Cardiac muscle cell (in vitro differentiated cells and primary cell): Measurements from ENCODE around the gene MGLL. TPM values are rescaled to one million over a fixed set of nuclear protein-coding genes. Genes with fewer than 3 reads are reported as not detected.

Experiments
- DNase-seq, 2 donors: peaks; one replicate each; pipeline versions ENCODE4 v3.0.0 to v3.0.0-alpha.2; 2010 to 2017; ENCODE audit warnings: low read depth in 1 of 2, low spot score in 1 of 2
- H3K27ac ChIP-seq: fragments of 200-600 bp; sonication (generic); 2 replicates; pipeline ENCODE4 v1.5.1; 2016
- H3K27me3 ChIP-seq: fragments of 200-600 bp; sonication (generic); 2 replicates; pipeline ENCODE4 v1.6.0; 2016; ENCODE audit warnings: control low read depth
- H3K36me3 ChIP-seq: fragments of 200-600 bp; sonication (generic); 2 replicates; pipeline ENCODE4 v1.5.1; 2016; ENCODE audit warnings: control low read depth
- H3K4me1 ChIP-seq: fragments of 200-600 bp; sonication (generic); 2 replicates; pipeline ENCODE4 v1.8.1; 2017; ENCODE audit warnings: low read depth, mild to moderate bottlenecking, mixed run types
- H3K4me3 ChIP-seq: fragments of 200-600 bp; sonication (generic); 2 replicates; pipeline ENCODE4 v1.5.1; 2016; ENCODE audit warnings: mild to moderate bottlenecking
- H3K9me3 ChIP-seq: fragments of 200-600 bp; sonication (generic); 2 replicates; pipeline ENCODE4 v1.5.1; 2017; ENCODE audit warnings: low read depth, mild to moderate bottlenecking, control low read depth
- polyA plus RNA-seq: library from polyadenylated mRNA; unstranded; fragments of >200 nt; fragmentation: Nextera tagmentation; extraction: Ambion mirVana; gene quantifications from 2 replicates; pipeline ENCODE4 v1.2.1, GENCODE V29; 2016
- total RNA-seq: library from RNA; depleted of rRNA; stranded (reverse); fragments of >200 nt; gene quantifications from 2 replicates; pipeline ENCODE4 v1.2.3, GENCODE V29; 2016
- TF ChIP-seq, protein P1 (sequence below): IDR thresholded peaks from 2 replicates; pipeline ENCODE4 v1.5.1; 2012; ENCODE audit warnings: low read depth, mild to moderate bottlenecking, low read length

MGLL gene
- 1.0 and 1.1 TPM in 2 replicates for total RNA-seq
- 1.0 and 4.5 TPM in 2 replicates for polyA plus RNA-seq

DNA sequence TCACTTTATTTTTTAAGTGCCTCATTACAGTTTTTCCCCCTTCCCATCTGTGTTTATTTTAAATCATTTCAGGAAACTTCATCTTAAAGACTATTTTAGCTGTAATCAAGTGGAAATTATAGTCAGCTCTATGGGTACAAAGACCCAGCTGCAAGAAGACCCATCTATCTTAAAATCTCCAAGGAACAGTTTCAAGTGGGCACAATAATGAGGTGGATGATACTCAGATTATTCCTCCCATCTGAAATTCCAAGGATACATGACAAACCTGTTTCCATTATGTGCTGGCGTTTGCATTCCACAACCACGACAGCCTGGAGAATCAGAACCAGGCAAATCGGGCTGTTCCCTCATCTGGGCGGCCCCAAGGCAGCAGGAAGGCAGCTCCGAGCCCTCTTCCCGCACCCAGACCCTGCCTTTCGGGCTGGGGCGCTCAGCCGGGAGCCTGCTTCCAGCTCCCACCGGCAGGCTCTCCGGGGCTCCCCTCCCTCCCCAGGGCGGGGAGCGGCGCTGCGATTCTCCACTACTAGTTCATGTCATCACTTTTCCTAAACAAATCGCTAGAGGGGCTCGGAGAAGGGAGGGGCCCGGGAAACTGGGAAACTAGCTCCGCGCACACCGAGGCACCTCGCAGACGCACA, at the start of gene MGLL:
TSS of gene MGLL (minus strand) at position 475 of the 641 bp plus-strand sequence. CDS start at position 278, 197 bp downstream.
- Histone ChIP-seq H3K36me3 (no peaks in the 10 kb centered on the region), H3K27ac (no peak within 1 kb of the TSS), H3K27me3 (peaks cover 59% of the 10 kb centered on the region), H3K4me3 (peak within 1 kb of the TSS; percentile 54), H3K9me3 (no peaks in the 10 kb centered on the region), H3K4me1 (no peaks in the 10 kb centered on the region)
- TF ChIP-seq, protein P1, sequence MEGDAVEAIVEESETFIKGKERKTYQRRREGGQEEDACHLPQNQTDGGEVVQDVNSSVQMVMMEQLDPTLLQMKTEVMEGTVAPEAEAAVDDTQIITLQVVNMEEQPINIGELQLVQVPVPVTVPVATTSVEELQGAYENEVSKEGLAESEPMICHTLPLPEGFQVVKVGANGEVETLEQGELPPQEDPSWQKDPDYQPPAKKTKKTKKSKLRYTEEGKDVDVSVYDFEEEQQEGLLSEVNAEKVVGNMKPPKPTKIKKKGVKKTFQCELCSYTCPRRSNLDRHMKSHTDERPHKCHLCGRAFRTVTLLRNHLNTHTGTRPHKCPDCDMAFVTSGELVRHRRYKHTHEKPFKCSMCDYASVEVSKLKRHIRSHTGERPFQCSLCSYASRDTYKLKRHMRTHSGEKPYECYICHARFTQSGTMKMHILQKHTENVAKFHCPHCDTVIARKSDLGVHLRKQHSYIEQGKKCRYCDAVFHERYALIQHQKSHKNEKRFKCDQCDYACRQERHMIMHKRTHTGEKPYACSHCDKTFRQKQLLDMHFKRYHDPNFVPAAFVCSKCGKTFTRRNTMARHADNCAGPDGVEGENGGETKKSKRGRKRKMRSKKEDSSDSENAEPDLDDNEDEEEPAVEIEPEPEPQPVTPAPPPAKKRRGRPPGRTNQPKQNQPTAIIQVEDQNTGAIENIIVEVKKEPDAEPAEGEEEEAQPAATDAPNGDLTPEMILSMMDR, result no peak
- peak; percentile 27 to 55 for DNase-seq

DNA sequence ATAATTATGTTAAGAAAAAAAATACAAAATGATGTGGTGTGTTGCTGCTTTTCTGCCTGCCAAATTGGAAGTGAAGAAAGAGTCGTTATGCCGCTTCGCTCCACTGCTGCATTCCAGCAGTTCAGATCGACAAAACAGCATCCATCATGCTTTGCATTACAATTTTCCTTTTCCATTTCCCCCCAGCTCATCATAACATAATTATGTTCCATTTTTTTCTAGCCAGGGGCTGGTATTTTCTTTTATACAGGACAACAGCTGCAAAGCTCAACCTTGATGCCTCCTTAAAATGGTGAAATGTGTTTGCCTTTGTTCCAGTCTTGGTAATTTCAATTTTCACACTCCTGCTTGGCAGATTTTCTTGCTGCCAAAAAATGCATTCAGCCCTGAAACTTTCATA, 47.8 kb upstream of the MGLL start:
- H3K36me3 ChIP-seq, result no peaks in the 10 kb centered on the region
- no peaks in the 10 kb centered on the region for H3K9me3 ChIP-seq
- H3K27ac ChIP-seq, result no peak overlapping the region
- no peaks in the 10 kb centered on the region for H3K27me3 ChIP-seq
- no peak for DNase-seq
- H3K4me1 ChIP-seq, result no peaks in the 10 kb centered on the region
- TF ChIP-seq, protein P1, result no peak
- no peak overlapping the region for H3K4me3 ChIP-seq

DNA sequence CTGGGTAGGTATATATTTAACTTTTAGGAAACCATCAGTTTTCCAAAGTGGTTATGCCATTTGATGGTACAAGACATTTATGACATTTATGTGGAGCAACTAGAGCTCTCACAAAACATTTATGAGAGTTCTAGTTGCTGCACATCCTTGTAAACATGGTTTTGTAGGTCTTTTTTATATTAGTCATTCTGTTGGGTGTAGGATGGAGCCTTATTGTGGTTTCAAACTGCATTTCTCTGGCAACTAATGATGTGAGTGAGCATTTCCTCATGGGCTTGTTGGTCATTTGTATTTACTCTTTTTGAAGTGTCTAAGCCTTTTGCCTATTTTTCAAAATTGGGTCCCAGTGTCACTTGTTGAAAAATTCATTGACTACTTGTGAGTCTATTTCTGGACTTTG, 45.7 kb upstream of the MGLL start:
- H3K36me3 ChIP-seq, result no peaks in the 10 kb centered on the region
- no peak for DNase-seq
- H3K27ac ChIP-seq, result no peak overlapping the region

DNA sequence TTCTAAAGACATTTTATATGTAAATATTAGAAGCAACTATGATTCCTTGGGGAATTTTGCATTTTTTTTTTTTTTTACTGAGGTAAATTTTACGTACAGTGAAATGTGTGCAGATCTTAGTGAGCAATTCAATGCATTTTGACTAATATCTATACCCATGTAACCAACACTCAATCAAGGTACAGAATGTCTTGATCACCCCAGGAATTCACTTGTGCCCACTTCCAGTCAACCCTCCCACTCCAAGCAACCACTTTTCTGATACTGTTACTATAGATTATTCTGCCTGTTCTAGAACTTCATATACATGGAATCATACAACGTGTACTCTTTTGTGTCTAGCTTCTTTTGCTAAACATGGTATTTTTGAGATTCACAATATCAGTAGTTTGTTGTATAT, 45.1 kb upstream of the MGLL start:
- Histone ChIP-seq H3K9me3 (no peaks in the 10 kb centered on the region), H3K27me3 (no peaks in the 10 kb centered on the region), H3K4me3 (no peak overlapping the region), H3K4me1 (no peaks in the 10 kb centered on the region), H3K27ac (no peak overlapping the region), H3K36me3 (no peaks in the 10 kb centered on the region)
- no peak for DNase-seq
- TF ChIP-seq, protein P1, result no peak

More for the DNA sequence above, 45.7 kb upstream of the MGLL start:
- TF ChIP-seq, protein P1, result no peak
- no peak overlapping the region for H3K4me3 ChIP-seq
- H3K9me3 ChIP-seq, result no peaks in the 10 kb centered on the region
- H3K4me1 ChIP-seq, result no peaks in the 10 kb centered on the region
- H3K27me3 ChIP-seq, result no peaks in the 10 kb centered on the region

DNA sequence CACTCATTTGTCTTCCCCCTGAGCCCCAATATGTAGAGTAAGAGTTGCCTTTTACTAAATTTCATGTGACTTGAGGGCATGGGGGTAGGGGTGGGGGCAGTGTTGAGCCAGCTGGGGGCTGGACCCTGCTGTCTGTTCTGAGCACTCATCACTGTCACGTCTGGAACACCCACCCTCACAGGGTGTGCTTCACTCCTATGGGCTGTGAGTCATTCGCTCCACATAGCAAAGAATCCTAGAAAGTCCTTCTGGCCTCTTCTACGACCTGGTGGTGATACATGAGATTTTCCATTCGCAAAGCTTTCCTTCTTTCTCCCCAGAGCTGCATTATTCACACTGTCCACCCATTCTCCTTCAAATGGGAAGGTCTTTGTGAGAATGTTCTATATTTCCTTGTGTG, 43.6 kb upstream of the MGLL start:
- Histone ChIP-seq H3K27ac (no peak overlapping the region), H3K36me3 (no peaks in the 10 kb centered on the region), H3K4me3 (no peak overlapping the region), H3K27me3 (no peaks in the 10 kb centered on the region), H3K4me1 (no peaks in the 10 kb centered on the region), H3K9me3 (no peaks in the 10 kb centered on the region)
- peak in 1 of 2 donors; percentile 40 for DNase-seq
- TF ChIP-seq, protein P1, result peak; percentile 3
